K562 (cell line): ENCODE data around the gene YEATS2. TPM values are rescaled to one million over a fixed set of nuclear protein-coding genes. Genes with fewer than 3 reads are reported as not detected.

Experiments
- ATAC-seq: fragments of 200-7000 bp; cut with Tn5 transposase; 3 replicates; pipeline ENCODE4 v1.9.1; 2020; ENCODE audit warnings: moderate library complexity
- BruUV-seq: library from RNA; stranded (reverse); fragments of 400-500 nt; replicated peaks from 2 replicates; lab custom pipeline; 2021; lab: Mats Ljungman, UMichigan
- CTCF ChIA-PET: fragments of 300-600 bp; formaldehyde crosslinking; extraction: SDS; loops from one replicate; lab custom pipeline; 2021; ENCODE audit warnings: low intra/inter-chr PET ratio; lab: Yijun Ruan, JAX
- POLR2A ChIA-PET: fragments of 300-600, 350-650 bp; sonication (Branson Sonifier 250); formaldehyde crosslinking; extraction: SDS; loops from one replicate; lab custom pipeline; 2021; ENCODE audit warnings: antibody characterized with exemption, inconsistent platforms; lab: Yijun Ruan, JAX
- DNase-seq, 4 experiments: peaks; one replicate each; pipeline versions ENCODE4 v3.0.0 to v3.0.0-alpha.2; 2011 to 2018; ENCODE audit warnings: low spot score in 3 of 4, mixed read lengths in 3 of 4; ENCODE audit errors: extremely low read depth in 1 of 4
- FAIRE-seq: peaks from 2 replicates; lab custom pipeline; 2011; peaks lifted over from hg19 to GRCh38; lab: Jason Lieb, UNC
- H2AFZ ChIP-seq: 2 replicates; pipeline ENCODE4 v1.6.0; 2011; ENCODE audit warnings: low read depth, low read length, control low read depth, inconsistent platforms
- H3K27ac ChIP-seq: fragments of 200-600 bp; 3 replicates; pipeline ENCODE4 v1.8.0; 2011; ENCODE audit warnings: low read depth, mild to moderate bottlenecking, control low read depth, inconsistent platforms, low read length, moderate library complexity, mixed read lengths; ENCODE audit errors: extremely low read depth
- H3K27me3 ChIP-seq, 2 experiments: fragments of 300-600 bp in 1 of 2; 2 replicates in 1 of 2; 3 replicates in 1 of 2; pipeline versions ENCODE4 v1.6.0 to v1.8.0; 2011; ENCODE audit warnings: inconsistent platforms in 2 of 2, low read length in 2 of 2, mild to moderate bottlenecking in 1 of 2, mixed read lengths in 1 of 2, moderate library complexity in 1 of 2; ENCODE audit not compliant: control insufficient read depth in 2 of 2, insufficient read depth in 2 of 2
- H3K36me3 ChIP-seq: fragments of 300-600 bp; 3 replicates; pipeline ENCODE4 v1.8.0; 2011; ENCODE audit warnings: mild to moderate bottlenecking, low read length, inconsistent platforms; ENCODE audit not compliant: control insufficient read depth, insufficient read depth
- H3K4me1 ChIP-seq, 2 experiments: fragments of 200-600 bp in 1 of 2; replicated peaks in 1 of 2; 2 replicates in 1 of 2; 3 replicates in 1 of 2; pipeline versions ENCODE4 v1.5.1 to v1.8.0; 2011; ENCODE audit warnings: inconsistent platforms in 2 of 2, low read length in 2 of 2, mild to moderate bottlenecking in 1 of 2, mixed read lengths in 1 of 2, moderate library complexity in 1 of 2; ENCODE audit not compliant: control insufficient read depth in 2 of 2, insufficient read depth in 2 of 2
- H3K4me2 ChIP-seq: 2 replicates; pipeline ENCODE4 v1.6.1; 2011; ENCODE audit warnings: low read length, control low read depth, inconsistent platforms, mixed read lengths; ENCODE audit not compliant: insufficient read depth
- H3K4me3 ChIP-seq: fragments of 200-600 bp; sonication (generic), shearing (Covaris generic); 2 replicates; pipeline ENCODE4 v1.5.1; 2016; ENCODE audit warnings: control low read depth, inconsistent platforms
- H3K79me2 ChIP-seq: fragments of 200-600 bp; 3 replicates; pipeline ENCODE4 v1.8.0; 2011; ENCODE audit warnings: low read length, inconsistent platforms; ENCODE audit not compliant: control insufficient read depth, insufficient read depth
- H3K9ac ChIP-seq, 2 experiments: 2 replicates each; pipeline versions ENCODE4 v1.6.0 to v1.6.1; 2011; ENCODE audit warnings: low read depth in 2 of 2, low read length in 2 of 2, control low read depth in 1 of 2, inconsistent platforms in 1 of 2, mild to moderate bottlenecking in 1 of 2, mixed read lengths in 1 of 2; ENCODE audit not compliant: insufficient read depth in 1 of 2
- H3K9me1 ChIP-seq: one replicate; pipeline ENCODE4 v1.6.0; 2011; ENCODE audit warnings: inconsistent platforms, mild to moderate bottlenecking, low read length, moderate library complexity; ENCODE audit not compliant: control insufficient read depth, insufficient read depth
- H3K9me3 ChIP-seq: replicated peaks from 2 replicates; pipeline ENCODE4 v1.5.1; 2011; ENCODE audit warnings: low read depth, low read length, inconsistent platforms; ENCODE audit not compliant: control insufficient read depth, insufficient read depth
- H4K20me1 ChIP-seq: replicated peaks from 2 replicates; pipeline ENCODE4 v1.6.1; 2011; ENCODE audit warnings: low read length, inconsistent platforms, mixed read lengths; ENCODE audit not compliant: control insufficient read depth, insufficient read depth
- ARID2 ChIP-seq: fragments of 450-650 bp; IDR thresholded peaks from 2 replicates; pipeline ENCODE4 v1.6.1; 2017; ENCODE audit warnings: antibody characterized with exemption, mild to moderate bottlenecking
- BACH1 ChIP-seq: fragments of 200-800 bp; sonication (Bioruptor generic); IDR thresholded peaks from 2 replicates; pipeline ENCODE4 v1.6.1; 2016; ENCODE audit warnings: missing genetic modification characterization, missing compliant biosample characterization
- BRCA1 ChIP-seq, 2 experiments: fragments of 450-650 bp in 1 of 2; sonication (generic) in 1 of 2; formaldehyde crosslinking in 1 of 2; IDR thresholded peaks; 2 replicates each; pipeline versions ENCODE4 v1.5.0 to v1.6.1; 2017 to 2020; ENCODE audit warnings: mild to moderate bottlenecking in 1 of 2, missing genetic modification reagents in 1 of 2
- ETV5 ChIP-seq: sonication (generic); formaldehyde crosslinking; IDR thresholded peaks from 2 replicates; pipeline ENCODE4 v1.4.0; 2020; ENCODE audit warnings: low read depth, mild to moderate bottlenecking, missing genetic modification reagents
- KLF1 ChIP-seq: fragments of 450-650 bp; IDR thresholded peaks from 2 replicates; pipeline ENCODE4 v1.6.1; 2016; ENCODE audit warnings: missing genetic modification characterization, missing compliant biosample characterization
- PHB ChIP-seq: fragments of 250-450 bp; sonication (Bioruptor Pico); IDR thresholded peaks from 2 replicates; pipeline ENCODE4 v1.5.0; 2021
- SP1 ChIP-seq: sonication (generic); formaldehyde crosslinking; IDR thresholded peaks from 2 replicates; pipeline ENCODE4 v1.8.1; 2022; ENCODE audit warnings: mild to moderate bottlenecking, missing genetic modification reagents
- TAF1 ChIP-seq: IDR thresholded peaks from 2 replicates; pipeline ENCODE4 v1.6.1; 2011; ENCODE audit warnings: mild to moderate bottlenecking, low read length, moderate library complexity; ENCODE audit not compliant: insufficient read depth, control insufficient read depth, severe bottlenecking; ENCODE audit errors: extremely low read depth
- TRIM24 ChIP-seq, 2 experiments: fragments of 450-650 bp; IDR thresholded peaks; 2 replicates each; pipeline ENCODE4 v1.6.1; 2016
- ZBTB1 ChIP-seq: sonication (generic); formaldehyde crosslinking; IDR thresholded peaks from 2 replicates; pipeline ENCODE4 v1.8.1; 2023; ENCODE audit warnings: missing genetic modification reagents, low read depth, mild to moderate bottlenecking, borderline replicate concordance
- ZFX ChIP-seq: sonication (generic); formaldehyde crosslinking; IDR thresholded peaks from 2 replicates; pipeline ENCODE4 v1.8.0; 2022; ENCODE audit warnings: mild to moderate bottlenecking, missing genetic modification reagents, moderate library complexity
- WGBS: fragments of 100-300 bp; shearing (Covaris generic); methylation state at CpG from one replicate; pipeline ENCODE4 v1.1.6; 2016; ENCODE audit warnings: low coverage, mixed read lengths; ENCODE audit not compliant: insufficient coverage; ENCODE audit errors: missing lambda C conversion rate; 5-methylcytosine and 5-hydroxymethylcytosine counted together
- in situ Hi-C: fragments of 300-500 bp; cut with MboI; formaldehyde crosslinking; loops from 4 replicates; pipeline ENCODE4 v1.15.0; 2018; ENCODE audit warnings: inconsistent platforms, mixed read lengths
- intact Hi-C: fragments of 100-400 bp; cut with micrococcal nuclease; formaldehyde crosslinking; loops from 2 replicates; pipeline ENCODE4 v1.14.2; 2022
- polyA plus RNA-seq, 8 experiments: library from polyadenylated mRNA; depleted of rRNA in 4 of 8; stranded (reverse) in 5 of 8; unstranded in 3 of 8; fragments of >200 nt; fragmentation: Nextera tagmentation in 2 of 8; fragmentation: Illumina TruSeq in 1 of 8; extraction: Ambion mirVana in 2 of 8; extraction: Trizol in 1 of 8; gene quantifications; 2 replicates each; pipeline versions ENCODE4 v1.2.1 to v1.2.3, GENCODE V29; 2011 to 2014; ENCODE audit warnings: inconsistent platforms in 1 of 8, missing spikeins in 1 of 8
- total RNA-seq, 7 experiments: library from RNA; depleted of rRNA in 6 of 7; stranded (reverse); fragments of >200 nt in 6 of 7; fragmentation: Illumina TruSeq in 2 of 7; extraction: Trizol in 2 of 7; gene quantifications; 2 replicates each; pipeline versions ENCODE4 v1.2.1 to v1.2.3, GENCODE V29; 2011 to 2021; ENCODE audit warnings: low replicate concordance in 1 of 7
- TF ChIP-seq, protein P1 (sequence below): fragments of 200-400 bp; formaldehyde crosslinking; IDR thresholded peaks from 2 replicates; pipeline ENCODE4 v1.6.1; 2017; ENCODE audit warnings: mild to moderate bottlenecking, low read depth, low read length, moderate library complexity
- TF ChIP-seq, protein P2 (sequence below): fragments of 450-650 bp; IDR thresholded peaks from 2 replicates; pipeline ENCODE4 v1.7.1; 2018; ENCODE audit warnings: mild to moderate bottlenecking, low read depth; ENCODE audit not compliant: partially characterized antibody
- TF ChIP-seq, protein P3 (sequence below), 3 experiments: IDR thresholded peaks in 2 of 3; conservative IDR thresholded peaks in 1 of 3; 2 replicates each; pipeline ENCODE4 v1.5.1; 2011 to 2012; ENCODE audit warnings: low read length in 3 of 3, mild to moderate bottlenecking in 3 of 3, control low read depth in 2 of 3, improper control_type of control experiment in 1 of 3, inconsistent platforms in 1 of 3, low read depth in 1 of 3, mixed read lengths in 1 of 3, moderate library complexity in 1 of 3; ENCODE audit not compliant: insufficient read depth in 2 of 3

The YEATS2 gene
- total and polyA plus RNA-seq, 9 of the 15 experiments (the other 6 are each of a cell fraction or from before 2014, with no cell fraction given), result 1.8 to 35.2 (median 19.0) TPM

DNA sequence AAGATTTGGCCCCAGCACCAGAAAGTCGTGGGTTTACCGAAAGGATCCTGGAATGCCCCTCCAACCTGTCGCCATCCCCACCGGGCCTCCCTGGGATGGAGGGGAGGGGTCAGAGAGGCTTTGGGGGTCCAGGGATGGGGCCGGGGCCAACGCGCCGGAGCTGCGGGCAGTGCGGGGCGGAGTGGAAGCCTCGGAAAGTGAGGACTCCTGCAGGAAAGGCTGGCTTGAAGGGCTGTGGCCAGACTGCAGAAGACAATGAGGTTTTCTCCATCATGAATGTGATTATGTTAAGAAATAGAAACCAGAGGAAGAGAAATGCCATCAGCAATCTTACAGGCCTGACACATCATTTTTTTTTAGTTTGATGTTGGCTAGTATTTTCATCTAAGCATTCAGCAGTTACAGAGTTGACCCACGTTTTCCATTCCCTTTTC, 738 bp downstream of the YEATS2 start (continued):
- TF ChIP-seq, protein P1, sequence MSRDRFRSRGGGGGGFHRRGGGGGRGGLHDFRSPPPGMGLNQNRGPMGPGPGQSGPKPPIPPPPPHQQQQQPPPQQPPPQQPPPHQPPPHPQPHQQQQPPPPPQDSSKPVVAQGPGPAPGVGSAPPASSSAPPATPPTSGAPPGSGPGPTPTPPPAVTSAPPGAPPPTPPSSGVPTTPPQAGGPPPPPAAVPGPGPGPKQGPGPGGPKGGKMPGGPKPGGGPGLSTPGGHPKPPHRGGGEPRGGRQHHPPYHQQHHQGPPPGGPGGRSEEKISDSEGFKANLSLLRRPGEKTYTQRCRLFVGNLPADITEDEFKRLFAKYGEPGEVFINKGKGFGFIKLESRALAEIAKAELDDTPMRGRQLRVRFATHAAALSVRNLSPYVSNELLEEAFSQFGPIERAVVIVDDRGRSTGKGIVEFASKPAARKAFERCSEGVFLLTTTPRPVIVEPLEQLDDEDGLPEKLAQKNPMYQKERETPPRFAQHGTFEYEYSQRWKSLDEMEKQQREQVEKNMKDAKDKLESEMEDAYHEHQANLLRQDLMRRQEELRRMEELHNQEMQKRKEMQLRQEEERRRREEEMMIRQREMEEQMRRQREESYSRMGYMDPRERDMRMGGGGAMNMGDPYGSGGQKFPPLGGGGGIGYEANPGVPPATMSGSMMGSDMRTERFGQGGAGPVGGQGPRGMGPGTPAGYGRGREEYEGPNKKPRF, result no peak
- TF ChIP-seq TRIM24 (IDR thresholded peaks at IDR 0.05), result no peak
- no peak for TF ChIP-seq TAF1
- TF ChIP-seq ZFX (CRISPR knock-in tag), result peak; percentile 3; the same call in 1 of the 2 replicates

DNA sequence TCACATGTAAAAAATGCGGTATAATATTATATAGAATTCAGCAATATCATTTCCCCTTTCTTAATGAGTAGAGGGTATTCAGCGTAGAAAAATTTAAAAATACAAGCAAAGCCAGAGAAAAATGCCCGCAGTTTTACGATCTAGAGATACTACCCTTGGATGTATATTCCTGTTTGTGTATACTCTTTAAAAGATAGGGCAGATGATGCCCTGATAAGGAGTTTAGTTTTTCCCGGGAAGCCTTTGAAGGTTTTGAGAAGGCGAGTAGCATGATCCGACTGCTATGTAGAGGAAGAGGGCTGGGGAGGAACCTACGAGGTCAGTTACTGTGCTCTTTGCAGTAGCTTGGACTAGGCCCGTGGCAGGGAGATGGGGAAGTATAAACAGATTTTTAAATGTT, 1.2 kb downstream of the YEATS2 start:
- Histone ChIP-seq H4K20me1 (peaks cover 5% of the 10 kb centered on the region), H3K9me3 (no peaks in the 10 kb centered on the region), H3K79me2 (peaks cover 60% of the 10 kb centered on the region), H3K4me1 (peaks cover 5 to 17% of the 10 kb centered on the region in 2 experiments; a peak in 3 of 5 replicates), H3K27me3 (no peaks in the 10 kb centered on the region), H3K27ac (peak overlapping the region; percentile 87; the same call in 1 of the 3 replicates), H3K36me3 (peaks cover 8% of the 10 kb centered on the region; the same call in 2 of the 3 replicates), H3K4me2 (peak overlapping the region; percentile 92), H3K4me3 (peak overlapping the region; percentile 99), H3K9ac (peak overlapping the region; percentile 13 to 85; a peak in 3 of 4 replicates), H2AFZ (no peak overlapping the region), H3K9me1 (no peaks in the 10 kb centered on the region)
- under 1% methylated on average over 9 of the region's 9 CpGs for WGBS
- FAIRE-seq (no peak), ATAC-seq (peak; percentile 43; the same call in 2 of the 3 replicates), DNase-seq (peak in 2 of 4 experiments; percentile 27 to 37)
- in situ Hi-C loops (no loop called here), intact Hi-C loops (no loop called here)
- BruUV-seq, result no TSS peak
- ChIA-PET CTCF (no interaction called here), POLR2A (interaction anchor here (0.5 to 1.0 kb wide), 2 partner anchors 10 to 61 kb away, joined by 3 read pairs; no protein-coding TSS in a partner anchor)
- no peak for TF ChIP-seq ETV5 (CRISPR knock-in tag)
- TF ChIP-seq BRCA1 (IDR thresholded peaks at IDR 0.05), result no peak
- TF ChIP-seq BRCA1 (CRISPR knock-in tag; IDR thresholded peaks at IDR 0.05), result no peak
- no peak for TF ChIP-seq KLF1 (tag)
- TF ChIP-seq, protein P2, sequence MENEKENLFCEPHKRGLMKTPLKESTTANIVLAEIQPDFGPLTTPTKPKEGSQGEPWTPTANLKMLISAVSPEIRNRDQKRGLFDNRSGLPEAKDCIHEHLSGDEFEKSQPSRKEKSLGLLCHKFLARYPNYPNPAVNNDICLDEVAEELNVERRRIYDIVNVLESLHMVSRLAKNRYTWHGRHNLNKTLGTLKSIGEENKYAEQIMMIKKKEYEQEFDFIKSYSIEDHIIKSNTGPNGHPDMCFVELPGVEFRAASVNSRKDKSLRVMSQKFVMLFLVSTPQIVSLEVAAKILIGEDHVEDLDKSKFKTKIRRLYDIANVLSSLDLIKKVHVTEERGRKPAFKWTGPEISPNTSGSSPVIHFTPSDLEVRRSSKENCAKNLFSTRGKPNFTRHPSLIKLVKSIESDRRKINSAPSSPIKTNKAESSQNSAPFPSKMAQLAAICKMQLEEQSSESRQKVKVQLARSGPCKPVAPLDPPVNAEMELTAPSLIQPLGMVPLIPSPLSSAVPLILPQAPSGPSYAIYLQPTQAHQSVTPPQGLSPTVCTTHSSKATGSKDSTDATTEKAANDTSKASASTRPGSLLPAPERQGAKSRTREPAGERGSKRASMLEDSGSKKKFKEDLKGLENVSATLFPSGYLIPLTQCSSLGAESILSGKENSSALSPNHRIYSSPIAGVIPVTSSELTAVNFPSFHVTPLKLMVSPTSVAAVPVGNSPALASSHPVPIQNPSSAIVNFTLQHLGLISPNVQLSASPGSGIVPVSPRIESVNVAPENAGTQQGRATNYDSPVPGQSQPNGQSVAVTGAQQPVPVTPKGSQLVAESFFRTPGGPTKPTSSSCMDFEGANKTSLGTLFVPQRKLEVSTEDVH, result peak; percentile 53
- no peak for TF ChIP-seq SP1 (CRISPR knock-in tag)
- TF ChIP-seq, protein P3, sequence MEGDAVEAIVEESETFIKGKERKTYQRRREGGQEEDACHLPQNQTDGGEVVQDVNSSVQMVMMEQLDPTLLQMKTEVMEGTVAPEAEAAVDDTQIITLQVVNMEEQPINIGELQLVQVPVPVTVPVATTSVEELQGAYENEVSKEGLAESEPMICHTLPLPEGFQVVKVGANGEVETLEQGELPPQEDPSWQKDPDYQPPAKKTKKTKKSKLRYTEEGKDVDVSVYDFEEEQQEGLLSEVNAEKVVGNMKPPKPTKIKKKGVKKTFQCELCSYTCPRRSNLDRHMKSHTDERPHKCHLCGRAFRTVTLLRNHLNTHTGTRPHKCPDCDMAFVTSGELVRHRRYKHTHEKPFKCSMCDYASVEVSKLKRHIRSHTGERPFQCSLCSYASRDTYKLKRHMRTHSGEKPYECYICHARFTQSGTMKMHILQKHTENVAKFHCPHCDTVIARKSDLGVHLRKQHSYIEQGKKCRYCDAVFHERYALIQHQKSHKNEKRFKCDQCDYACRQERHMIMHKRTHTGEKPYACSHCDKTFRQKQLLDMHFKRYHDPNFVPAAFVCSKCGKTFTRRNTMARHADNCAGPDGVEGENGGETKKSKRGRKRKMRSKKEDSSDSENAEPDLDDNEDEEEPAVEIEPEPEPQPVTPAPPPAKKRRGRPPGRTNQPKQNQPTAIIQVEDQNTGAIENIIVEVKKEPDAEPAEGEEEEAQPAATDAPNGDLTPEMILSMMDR (IDR thresholded peaks at IDR 0.05 in 2 of 3, conservative IDR thresholded peaks at IDR 0.05 in 1 of 3; ENCODE audit: insufficient read depth in 2 of 3, low read depth in 1 of 3, low read length in 3 of 3), result 0 out of 6 replicates have a peak, but pooled peaks of 1 of the 3 experiments have one; percentile 3
- TF ChIP-seq PHB (CRISPR knock-in tag), result no peak
- 0 out of 2 replicates have a peak, but pooled peaks have one; percentile 34 for TF ChIP-seq ARID2
- peak; percentile 54; the same call in 1 of the 2 replicates for TF ChIP-seq BACH1 (tag)
- no peak for TF ChIP-seq ZBTB1
